Measurements from ENCODE around the gene CMSS1.

GRCh38 chr3:100029689-100030088, 212.0 kb downstream of the CMSS1 start:
- no peak for TF ChIP-seq HMGXB4 (CRISPR knock-in tag; IDR thresholded peaks at IDR 0.05; ENCODE audit: borderline replicate concordance)
- TF ChIP-seq EP300 (IDR thresholded peaks at IDR 0.05) = no peak
- no peak for TF ChIP-seq CTCF (IDR thresholded peaks at IDR 0.05)
- no peak for TF ChIP-seq ESRRA (IDR thresholded peaks at IDR 0.05; ENCODE audit: borderline replicate concordance, low read length)
- TF ChIP-seq BCL3 (IDR thresholded peaks at IDR 0.05) = no peak
- TF ChIP-seq RCOR1 (IDR thresholded peaks at IDR 0.05; ENCODE audit: low read depth, low read length) = no peak
- TF ChIP-seq MYC (IDR thresholded peaks at IDR 0.05; ENCODE audit: borderline replicate concordance, low read length) = no peak
- no peak for TF ChIP-seq MAX (IDR thresholded peaks at IDR 0.05)
- TF ChIP-seq POLR2A (IDR thresholded peaks at IDR 0.05; ENCODE audit: low read length) = no peak
- no peak for TF ChIP-seq MAZ (IDR thresholded peaks at IDR 0.05; ENCODE audit: borderline replicate concordance, low read depth, low read length)
- no peak for TF ChIP-seq USF2 (IDR thresholded peaks at IDR 0.05)
- TF ChIP-seq PHF8 (IDR thresholded peaks at IDR 0.05; ENCODE audit: borderline replicate concordance, low read depth) = no peak
- no peak for TF ChIP-seq KDM1A (IDR thresholded peaks at IDR 0.05; ENCODE audit: low read depth)

Measured in A549 (cell line).